Femur (tissue), 1 donor: ENCODE measurements around the gene SLAIN1.

Experiments used
- DNase-seq: peaks from one replicate; pipeline ENCODE4 v3.0.0-alpha.2; 2017

SLAIN1 gene

DNA sequence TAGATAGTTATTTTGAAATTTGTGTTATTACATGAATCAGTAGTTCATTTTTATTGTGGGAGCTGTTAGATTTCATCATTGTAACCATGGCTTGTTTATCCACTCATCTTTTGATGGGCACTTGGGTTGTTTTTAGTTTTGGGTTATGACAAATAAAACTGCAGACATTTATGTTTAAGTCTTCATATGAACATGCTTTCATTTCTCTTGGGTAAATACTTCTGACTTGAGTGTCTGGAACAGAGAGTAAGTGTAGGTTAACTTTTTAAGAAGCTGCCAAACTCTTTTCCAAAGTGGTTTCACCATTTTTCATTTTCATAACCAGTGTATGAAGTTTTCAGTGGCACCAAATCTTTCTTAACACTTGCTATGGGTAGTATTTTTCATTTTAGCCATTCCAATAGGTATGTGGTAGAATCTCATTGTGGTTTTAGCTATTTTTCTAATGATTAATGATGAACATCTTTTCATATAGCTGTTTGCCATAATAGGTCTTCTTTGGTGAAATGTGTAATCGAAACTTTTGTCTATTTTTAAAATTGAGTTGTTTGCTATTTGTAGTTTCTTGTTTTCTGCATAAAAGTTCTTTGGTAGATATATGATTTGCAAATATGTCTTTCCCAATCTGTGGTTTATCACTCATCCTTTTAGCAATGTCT is 17.9 kb downstream of the SLAIN1 start:
- no peak for DNase-seq

DNA sequence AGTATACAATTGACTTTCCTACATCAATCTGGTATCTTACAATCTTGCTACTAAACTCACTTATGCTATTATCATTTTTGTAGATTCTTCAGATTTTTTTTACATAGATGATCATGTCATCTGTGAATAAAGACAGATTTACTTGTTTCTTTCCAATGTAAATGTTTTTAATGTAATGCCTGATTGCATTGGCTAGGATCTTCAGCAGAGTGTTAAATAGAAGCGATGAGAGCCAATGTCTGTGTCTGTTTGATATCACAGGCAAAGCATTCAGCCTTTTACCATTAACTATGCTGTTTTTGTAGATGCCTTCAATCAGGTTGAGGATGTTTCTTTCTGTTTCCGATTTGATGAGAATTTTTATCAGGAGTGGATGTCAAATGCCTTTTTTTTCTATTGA is 19.2 kb downstream of the SLAIN1 start:
- DNase-seq: no peak

DNA sequence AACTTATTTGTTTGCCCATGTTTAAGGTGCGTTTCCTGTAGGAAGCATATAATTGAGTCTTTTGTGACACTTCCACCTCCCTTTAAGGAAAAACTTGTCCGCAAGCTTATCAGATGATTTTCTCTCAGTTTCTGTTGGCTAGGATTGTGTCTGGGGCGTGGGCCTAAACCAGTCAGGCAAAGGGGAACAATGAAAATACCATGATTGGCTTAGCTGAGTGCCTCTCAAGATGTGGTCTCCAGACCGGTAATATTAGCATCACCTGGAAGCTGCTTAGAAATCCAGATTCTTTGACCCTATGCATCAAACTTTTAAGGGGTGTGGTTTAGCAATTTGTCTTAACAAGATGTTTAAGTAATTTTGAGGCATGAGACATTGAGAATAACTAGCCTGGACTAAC is 20.0 kb downstream of the SLAIN1 start:
- DNase-seq: no peak

DNA sequence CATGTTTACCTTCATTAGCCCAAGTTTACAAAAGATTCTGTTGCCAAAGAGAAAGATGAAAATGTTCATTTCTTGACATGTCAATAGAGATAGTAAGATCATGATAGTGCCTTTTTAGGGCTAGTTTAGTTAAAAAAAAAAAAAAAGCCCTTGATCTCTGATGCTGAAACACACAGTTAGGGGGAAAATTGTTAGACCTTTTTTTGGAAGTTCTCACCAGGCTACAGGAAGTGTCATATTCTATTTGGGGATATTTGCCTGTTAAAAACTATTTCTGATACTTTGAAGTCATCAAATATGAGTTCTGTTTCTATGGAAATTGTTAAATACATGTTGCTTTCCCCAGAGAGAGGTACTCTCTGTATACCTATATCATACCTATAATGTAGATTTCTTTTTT is 21.6 kb downstream of the SLAIN1 start:
- no peak for DNase-seq

DNA sequence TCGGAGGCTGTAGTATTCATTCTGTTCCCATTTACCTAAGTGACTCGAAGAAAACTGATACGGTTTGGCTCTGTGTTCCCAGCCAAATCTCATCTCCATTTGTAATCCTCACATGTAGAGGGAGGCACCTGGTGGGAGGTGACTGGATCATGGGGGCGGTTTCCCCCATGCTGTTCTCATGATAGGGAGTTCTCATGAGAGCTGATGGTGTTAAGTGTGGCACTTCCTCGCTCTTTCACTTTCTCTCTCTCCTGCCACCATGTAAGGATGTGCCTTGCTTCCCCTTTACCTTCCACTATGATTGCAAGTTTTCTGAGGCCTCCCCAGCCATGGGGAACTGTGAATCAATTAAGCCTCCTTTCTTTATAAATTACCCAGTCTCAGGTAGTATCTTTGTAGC is 23.5 kb downstream of the SLAIN1 start:
- DNase-seq: no peak

DNA sequence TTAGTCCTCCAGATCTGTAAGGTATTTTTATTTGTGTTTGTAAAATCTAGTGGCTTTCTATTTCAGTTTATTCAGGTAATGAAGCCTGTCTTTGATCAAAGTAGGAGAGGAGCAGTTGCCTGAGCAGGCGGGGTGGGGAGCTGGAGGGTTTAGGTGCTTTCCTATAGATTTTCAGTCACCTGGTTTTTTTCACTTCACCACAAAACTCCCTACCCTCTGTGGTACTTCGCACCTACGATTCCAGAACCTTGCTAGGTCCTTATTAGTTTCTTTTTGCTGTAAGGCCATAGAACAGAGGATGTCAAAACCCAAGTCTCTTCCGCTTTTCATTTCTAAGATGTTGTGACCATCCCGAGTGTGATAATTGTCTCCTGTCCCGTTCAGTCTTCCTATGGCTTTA is 26.6 kb downstream of the SLAIN1 start:
- DNase-seq: no peak

DNA sequence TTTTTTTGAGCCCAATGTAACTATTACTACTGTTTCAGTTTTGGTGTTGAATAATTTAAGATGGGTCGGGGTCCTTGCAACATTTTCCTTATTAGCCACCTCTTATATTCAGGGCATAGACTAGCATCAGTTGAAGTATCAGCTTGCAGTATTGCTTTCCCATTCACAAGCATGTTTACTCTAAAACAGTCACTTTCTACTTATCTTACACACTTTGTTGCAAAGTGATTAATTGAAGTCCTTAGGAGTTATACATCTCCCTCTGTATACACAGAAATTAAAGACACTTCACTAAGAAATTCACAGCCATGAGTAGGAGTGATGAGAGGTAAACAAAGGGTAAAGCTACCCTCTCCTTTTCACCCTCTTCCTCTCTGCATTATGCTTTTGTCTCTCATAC is 27.6 kb downstream of the SLAIN1 start:
- DNase-seq: no peak

DNA sequence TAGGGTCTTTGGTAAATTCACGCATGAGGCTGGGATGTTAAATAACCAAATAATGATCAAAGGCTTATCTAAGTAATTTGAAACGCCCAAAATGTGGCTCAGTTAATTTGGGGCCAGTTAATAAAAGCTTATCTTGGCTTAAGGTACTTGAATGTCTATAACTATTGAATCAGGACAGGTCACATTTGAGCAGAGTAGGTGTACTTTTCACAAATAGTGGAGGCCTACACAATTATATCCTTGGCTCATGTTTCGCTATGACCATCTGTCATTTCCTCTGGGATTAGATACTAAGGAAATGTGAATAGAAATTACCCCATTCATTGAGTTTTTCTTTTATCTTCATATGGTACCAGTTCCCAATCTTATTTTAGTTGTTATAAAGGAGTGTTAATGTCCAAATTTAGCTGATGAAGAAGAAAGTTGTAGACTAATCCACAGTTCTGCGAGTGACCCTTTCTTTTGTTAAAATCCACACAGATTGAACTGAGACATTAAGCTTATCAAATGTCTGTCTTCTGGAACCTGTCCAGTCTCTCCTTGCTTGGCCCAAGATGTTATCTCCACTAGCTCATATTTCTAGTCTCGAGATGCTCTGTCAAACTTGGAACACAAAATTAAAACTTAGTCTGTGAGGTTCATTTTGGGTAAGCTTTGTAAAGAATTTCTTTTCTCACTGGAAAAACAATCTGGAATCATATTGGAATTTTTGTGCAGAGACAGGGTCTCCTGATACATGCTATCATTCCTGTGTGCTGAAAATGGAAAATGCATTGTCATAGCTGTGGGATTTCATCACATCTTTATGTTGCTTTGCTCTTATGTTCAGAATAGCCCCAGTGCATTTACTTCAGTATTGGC is 31.0 kb downstream of the SLAIN1 start:
- DNase-seq: no peak

DNA sequence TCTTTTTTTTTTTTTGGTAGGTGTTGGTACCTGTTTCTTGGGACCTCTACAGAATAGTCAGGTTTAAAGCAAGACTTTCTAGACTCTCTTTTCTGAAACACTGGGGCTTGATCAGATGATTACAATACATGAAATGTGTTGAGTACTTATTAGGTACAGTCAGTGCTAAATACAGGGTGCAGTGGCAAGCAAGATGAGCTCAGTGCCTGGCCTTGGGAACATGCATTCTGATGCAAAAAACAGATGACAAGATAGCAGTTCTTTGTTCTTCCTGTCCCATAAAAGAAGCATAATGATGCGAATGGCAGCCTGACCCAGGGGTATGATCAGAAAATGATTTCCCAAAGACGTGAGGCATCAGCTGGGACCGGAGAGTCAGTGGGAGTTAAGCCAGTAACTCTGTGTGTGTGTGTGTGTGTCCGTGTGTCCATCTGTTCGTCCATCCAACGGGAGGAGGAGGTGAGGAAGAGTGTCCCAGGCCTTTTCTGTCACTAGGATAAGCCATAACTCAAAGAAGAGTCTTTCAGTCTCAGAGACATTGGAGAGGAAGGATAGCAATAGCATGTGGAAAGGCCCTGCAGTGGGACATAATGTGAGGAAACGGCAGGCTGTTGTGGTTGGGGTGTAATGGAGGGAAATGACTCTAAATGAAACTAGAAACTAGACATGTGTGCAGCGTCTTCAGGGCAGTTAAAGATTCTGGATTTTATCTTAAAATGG is 32.2 kb downstream of the SLAIN1 start:
- no peak for DNase-seq

DNA sequence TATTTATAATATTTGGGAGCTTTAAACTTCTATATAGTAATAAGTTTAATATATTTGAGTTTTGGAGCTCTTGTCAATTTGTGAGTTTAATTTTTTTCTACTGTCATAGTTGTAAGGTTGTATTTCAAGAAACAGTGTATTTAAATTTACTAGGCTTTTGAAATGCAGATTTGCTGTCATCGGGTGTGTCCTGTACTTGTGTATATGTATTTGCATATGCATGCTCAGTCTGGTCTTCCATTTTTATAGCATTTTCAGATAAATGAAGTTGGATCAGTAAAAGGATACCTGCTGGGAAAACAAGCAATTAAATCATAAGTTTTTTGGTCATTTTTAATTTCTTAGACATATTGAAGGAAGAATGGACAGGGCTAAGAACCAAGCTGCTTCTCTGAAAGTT is 33.1 kb downstream of the SLAIN1 start:
- no peak for DNase-seq

DNA sequence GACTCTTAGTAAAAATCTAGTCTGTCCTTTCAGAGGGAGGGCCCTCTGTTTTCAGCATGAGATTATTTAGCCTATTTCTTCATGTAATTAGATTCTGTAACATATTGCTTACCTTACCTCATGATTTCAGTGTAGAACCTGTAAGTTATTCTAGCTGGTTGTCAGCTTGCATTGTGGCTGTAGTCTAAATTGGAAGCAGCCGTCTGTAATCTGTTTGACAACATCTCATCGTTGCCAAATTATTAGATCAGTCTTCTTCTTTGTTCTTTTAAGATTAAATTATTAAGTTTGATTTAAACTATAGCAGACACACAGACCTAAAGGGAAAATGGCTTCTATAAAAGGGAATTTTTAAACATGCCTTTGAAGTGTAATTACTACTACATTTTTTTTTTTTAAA is 34.8 kb downstream of the SLAIN1 start:
- no peak for DNase-seq

DNA sequence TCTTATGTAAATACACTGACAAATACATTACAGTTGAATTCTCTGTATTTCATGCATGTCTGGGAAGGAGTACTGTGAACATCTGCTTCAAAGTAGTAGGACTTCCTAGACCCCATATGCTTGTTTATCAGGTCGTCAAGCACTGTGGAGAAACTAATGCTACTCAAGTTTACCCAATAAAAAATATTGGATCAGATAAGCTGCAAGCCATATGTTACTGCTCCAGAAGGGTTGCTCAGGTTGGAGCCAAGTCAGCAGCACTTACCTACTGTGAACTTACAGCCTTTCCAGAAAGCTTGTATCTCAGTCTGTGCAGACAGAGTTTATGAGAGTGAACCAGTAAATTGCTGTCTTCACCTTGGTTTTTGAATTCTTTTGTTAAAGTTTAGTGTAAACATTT is 36.2 kb downstream of the SLAIN1 start:
- no peak for DNase-seq

DNA sequence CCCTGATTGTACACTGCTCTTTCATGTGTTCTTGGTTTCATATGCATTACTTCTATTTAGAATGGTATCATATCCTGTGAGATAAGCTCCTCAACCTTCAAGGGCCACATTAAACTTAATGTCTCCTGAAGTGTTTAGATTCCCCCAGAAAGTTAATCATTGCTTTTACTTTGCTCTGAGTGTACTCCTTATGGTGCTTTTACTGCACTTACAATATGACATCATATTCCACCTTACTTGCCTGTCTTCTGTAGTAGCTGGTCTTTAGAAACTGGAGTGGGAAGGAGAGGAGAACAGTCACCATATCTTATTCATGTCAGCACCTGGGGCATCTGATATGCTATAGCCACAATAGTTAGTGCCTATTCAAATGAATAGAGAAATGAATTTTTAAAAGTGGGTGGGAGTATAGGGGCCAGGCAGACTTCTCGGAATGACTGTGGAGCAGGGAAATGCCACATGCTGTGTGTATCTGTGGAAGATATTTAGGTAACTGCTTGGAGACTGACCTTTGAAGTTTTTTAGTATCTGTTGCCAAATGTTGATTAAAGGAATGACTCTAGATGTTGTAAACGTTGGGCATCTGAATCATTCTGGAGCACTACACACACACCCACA is 40.2 kb downstream of the SLAIN1 start:
- no peak for DNase-seq

DNA sequence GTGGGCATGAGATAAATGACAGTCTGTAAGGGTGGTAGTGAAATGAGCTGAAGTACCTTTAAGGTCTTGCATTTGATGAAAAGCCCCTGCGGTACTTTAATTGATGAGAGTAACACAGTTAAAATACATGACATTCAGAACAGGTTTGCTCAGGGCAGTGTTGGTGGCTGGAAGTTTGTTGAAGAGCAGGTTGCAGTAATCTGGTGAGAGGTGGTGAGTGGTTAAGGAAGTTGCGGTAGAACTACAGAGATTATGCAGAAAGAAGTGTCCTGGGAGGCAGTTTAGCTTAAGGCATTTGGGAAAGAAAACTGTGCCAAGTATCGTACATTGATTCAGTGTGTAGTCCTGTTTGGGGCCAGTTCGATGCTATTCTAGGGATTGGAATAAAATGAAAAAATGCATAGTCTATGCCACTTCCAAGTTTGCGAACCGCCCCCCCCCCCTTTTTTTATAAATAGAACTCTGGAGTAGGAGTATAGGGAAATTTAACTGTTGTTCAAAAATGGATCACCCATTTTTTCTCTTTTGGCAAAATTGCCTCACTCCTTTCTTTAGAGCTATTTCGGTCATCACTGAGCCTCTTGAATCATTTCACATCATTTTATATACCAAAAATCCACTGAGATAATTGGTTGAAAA is 42.7 kb downstream of the SLAIN1 start:
- no peak for DNase-seq

DNA sequence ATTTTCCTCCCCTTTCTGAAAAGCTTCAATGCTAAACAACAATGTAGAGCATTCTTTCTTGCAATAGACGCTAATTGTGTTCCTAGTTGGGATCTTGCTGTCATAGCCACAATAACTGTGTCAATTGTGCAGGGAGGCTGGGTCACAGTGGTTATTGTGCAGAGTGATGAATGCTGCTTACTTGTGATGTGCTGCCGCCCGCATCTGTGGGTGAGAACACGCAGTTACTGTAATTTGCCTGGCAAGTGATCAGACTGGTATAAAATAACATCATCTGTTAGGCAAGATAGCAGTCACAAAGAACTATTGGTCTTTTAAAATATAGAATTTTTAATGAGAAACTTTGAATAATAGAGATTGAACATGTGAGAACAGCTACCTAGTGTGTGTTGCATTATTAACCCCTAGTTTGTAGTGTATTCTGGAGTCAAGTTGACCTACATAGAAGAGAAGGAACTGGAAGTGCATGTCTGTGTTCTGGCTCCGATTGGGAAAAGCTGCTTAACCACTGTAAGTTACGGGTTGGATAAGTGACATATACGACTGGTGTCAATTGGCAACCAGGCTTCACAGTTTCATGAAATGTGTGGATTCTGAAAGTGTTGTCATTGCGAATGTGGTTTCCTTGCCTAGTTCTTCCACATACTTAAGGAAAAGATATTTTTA is 43.6 kb downstream of the SLAIN1 start:
- DNase-seq: no peak

DNA sequence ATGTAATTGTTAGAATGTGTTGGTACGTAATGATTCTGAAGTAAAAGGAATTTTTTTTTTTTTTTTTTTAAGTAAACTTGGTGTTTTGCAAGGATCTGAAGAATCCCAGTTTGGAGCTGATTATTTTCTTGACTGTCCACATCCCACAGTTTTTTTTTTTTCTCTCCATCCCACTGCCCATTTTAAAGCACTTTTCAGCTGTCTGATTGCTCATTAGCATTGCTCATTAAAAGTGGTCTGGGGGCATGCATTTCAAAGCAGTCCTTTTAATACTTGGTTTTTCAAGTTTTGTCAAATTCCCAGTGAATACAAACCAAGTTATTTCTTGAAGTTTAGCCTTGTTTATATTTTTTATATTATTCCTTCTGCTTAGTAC is 44.1 kb downstream of the SLAIN1 start:
- no peak for DNase-seq

DNA sequence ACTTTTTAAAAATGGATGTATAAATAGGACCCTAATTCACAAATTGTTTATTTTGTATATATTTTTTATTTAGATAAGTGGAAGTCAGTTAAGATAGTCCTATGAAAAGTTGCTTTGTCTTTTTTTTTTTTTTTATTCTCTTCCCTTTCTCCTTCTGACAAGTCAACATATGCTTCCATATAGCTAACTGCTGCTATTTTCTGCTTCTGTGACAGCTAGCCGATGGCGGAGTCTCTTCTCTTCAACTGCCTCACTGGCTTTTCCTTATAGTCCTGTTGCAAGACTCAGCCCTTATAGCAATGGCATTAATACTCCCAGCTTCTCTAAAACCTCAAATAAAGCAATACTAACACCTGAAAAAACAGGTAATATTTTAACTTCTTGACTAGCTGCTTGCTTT is 45.3 kb downstream of the SLAIN1 start:
- no peak for DNase-seq

DNA sequence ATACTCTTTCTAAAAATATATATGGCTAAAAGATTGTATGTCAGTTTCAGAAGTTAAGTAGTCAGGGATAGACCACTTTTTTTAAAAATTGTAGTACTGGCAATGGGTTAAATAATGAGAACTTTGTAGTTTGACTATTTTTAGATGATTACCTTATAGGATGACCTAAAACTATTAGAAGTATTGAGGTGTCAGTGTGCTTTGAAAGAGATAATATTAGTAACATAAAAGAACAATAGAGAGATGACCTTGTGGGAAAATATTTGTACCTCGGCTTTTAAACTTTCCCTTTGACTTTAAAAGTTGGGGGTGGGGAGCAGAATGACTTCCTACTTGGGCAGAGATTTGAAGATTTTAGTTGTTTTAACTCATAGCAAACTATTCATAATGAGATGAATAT is 48.3 kb downstream of the SLAIN1 start:
- no peak for DNase-seq

DNA sequence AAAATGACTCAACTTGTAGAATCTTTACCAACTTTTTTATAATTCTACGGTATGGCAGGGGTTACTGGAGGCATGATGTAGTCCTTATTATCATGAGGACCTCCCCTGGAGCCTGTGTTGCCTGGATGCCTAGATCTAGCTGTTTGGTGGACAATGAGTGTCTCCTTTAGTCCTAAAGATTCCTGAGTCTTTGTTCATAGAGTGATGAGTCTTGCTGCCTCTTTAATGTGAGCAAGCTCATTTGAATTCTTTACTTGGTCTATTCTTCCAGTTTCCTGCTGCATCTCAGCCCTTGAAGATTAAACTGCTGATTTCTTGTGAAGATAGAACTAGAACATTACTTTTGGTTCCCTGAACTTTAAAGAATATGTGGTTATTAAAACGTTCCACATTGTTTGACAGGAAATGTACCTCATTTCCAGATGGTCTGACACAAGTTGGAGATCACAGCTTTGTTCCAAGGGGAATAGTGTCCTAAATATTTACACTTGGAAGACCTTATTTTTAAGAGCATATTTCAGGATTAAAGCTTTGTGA is 51.9 kb downstream of the SLAIN1 start:
- no peak for DNase-seq

DNA sequence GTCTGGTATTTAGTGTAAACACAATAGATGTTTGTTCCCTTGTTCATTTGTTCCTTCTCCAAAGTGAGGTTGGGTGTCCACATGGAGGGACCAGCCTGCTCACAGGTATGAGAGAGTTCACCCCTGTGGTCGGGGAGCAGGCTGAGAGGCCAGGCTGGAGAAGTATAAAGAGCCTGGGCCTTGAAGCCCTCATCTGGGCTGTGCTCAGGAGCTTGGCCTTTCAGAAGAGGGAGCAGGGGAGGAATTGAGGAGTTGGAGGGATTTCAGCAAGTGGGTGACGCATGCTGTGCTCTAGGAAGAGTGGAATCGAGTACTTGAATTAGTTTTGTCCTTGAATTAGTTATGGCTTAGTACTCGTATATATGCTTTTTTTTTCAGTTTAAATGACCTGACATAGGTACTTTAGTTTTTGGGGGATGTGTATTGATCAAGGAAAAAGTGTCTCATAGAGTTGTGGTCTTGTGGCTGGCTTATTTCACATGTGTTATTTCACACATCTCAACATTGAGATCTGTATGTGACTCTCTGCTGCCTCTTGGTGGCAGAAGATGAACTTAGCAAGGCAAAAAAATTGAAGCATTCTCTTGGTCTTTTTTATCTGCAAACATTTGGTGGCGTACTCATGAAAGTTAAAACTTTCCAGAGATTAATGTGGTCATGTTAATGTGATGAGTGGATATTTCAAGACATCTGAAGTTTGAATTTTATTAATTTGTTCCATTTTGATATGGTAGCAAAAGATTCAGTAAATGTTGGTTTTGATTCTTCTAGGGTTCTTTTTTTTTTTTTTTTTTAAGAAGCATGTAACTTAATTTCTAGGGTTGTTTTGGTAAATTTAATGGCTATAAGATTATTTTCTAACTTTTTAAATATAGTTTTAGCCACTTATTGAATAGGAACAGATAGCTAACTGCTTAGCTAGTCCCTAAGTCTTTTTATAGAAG is 54.3 kb downstream of the SLAIN1 start:
- DNase-seq: peak; percentile 36

DNA sequence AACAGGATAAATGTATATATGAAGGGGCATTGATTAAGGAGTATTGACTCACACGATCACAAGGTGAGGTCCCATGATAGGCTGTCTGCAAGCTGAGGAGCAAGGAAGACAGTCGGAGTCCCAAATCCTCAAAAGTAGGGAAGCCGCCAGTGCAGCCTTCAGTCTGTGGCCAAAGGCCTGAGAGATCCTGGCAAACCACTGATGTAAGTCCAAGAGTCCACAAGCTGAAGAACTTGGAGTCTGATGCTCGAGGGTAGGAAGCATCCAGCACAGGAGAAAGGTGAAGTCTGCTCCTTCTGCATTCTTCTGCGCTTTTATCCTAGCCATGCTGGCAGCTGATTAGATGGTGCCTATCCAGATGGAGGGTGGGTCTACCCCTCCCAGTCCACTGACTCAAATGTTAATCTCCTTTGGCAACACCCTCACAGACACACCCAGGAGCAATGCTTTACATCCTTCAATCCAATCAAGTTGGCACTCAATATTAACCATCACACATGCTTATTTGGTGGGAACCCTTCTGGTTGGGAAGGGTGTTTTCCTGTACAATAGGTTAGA is 55.1 kb downstream of the SLAIN1 start:
- DNase-seq: no peak
